Urinary bladder (tissue), 4 donors: ENCODE results near the gene STMN1. TPM values are rescaled to one million over a fixed set of nuclear protein-coding genes. Genes with fewer than 3 reads are reported as not detected.

Source experiments
- DNase-seq: peaks from one replicate; pipeline ENCODE4 v3.0.0-alpha.2; 2015; ENCODE audit errors: extremely low spot score
- H3K27ac ChIP-seq: one replicate; pipeline ENCODE4 v1.5.1; 2013; ENCODE audit warnings: low read depth, mild to moderate bottlenecking, moderate library complexity
- H3K36me3 ChIP-seq: one replicate; pipeline ENCODE4 v1.6.1; 2013; ENCODE audit warnings: mild to moderate bottlenecking, moderate library complexity; ENCODE audit not compliant: insufficient read depth
- H3K4me1 ChIP-seq: one replicate; pipeline ENCODE4 v1.6.1; 2013; ENCODE audit warnings: mild to moderate bottlenecking, moderate library complexity; ENCODE audit not compliant: insufficient read depth
- H3K4me3 ChIP-seq: one replicate; pipeline ENCODE4 v1.5.1; 2013; ENCODE audit warnings: low read depth, low read length
- WGBS: extraction: QIAGEN DNeasy Blood & Tissue Kit; methylation state at CpG from one replicate; pipeline ENCODE4 v1.1.7; 2013; 5-methylcytosine and 5-hydroxymethylcytosine counted together
- polyA plus RNA-seq: library from polyadenylated mRNA; stranded (reverse); fragments of 200-250 nt; gene quantifications from one replicate; pipeline ENCODE4 v1.2.3, GENCODE V29; 2013
- total RNA-seq: library from RNA; depleted of rRNA; stranded (reverse); fragments of >200 nt; gene quantifications from one replicate; pipeline ENCODE4 v1.2.3, GENCODE V29; 2014
- donor health status: healthy with polysubstance abuse.
- donor health status: healthy.

STMN1 gene
- total and polyA plus RNA-seq, 2 donors = 49.4 to 67.9 TPM

- peak; percentile 85 for DNase-seq
- H3K27ac ChIP-seq = no peak overlapping the region
- 10% methylated on average over 12 of the region's 12 CpGs for WGBS
- H3K36me3 ChIP-seq = no peaks in the 10 kb centered on the region
- H3K4me1 ChIP-seq = peaks cover 1% of the 10 kb centered on the region
- H3K4me3 ChIP-seq = no peak overlapping the region
Measured at GRCh38 chr1:25895365-25895990, 10.7 kb downstream of the STMN1 start.

- 26% methylated on average over 4 of the region's 4 CpGs for WGBS
- no peak for DNase-seq
- Histone ChIP-seq H3K27ac (peak overlapping the region; percentile 6), H3K4me1 (peaks cover 1% of the 10 kb centered on the region), H3K4me3 (no peak overlapping the region), H3K36me3 (no peaks in the 10 kb centered on the region)
Measured at GRCh38 chr1:25893116-25893515, 13.1 kb downstream of the STMN1 start.

- no peak overlapping the region for H3K4me3 ChIP-seq
- WGBS = 70% methylated on average over 5 of the region's 5 CpGs
- no peak for DNase-seq
- no peaks in the 10 kb centered on the region for H3K36me3 ChIP-seq
- H3K4me1 ChIP-seq = peaks cover 1% of the 10 kb centered on the region
- H3K27ac ChIP-seq = no peak overlapping the region
Measured at GRCh38 chr1:25891606-25892005, 14.6 kb downstream of the STMN1 start.

DNA sequence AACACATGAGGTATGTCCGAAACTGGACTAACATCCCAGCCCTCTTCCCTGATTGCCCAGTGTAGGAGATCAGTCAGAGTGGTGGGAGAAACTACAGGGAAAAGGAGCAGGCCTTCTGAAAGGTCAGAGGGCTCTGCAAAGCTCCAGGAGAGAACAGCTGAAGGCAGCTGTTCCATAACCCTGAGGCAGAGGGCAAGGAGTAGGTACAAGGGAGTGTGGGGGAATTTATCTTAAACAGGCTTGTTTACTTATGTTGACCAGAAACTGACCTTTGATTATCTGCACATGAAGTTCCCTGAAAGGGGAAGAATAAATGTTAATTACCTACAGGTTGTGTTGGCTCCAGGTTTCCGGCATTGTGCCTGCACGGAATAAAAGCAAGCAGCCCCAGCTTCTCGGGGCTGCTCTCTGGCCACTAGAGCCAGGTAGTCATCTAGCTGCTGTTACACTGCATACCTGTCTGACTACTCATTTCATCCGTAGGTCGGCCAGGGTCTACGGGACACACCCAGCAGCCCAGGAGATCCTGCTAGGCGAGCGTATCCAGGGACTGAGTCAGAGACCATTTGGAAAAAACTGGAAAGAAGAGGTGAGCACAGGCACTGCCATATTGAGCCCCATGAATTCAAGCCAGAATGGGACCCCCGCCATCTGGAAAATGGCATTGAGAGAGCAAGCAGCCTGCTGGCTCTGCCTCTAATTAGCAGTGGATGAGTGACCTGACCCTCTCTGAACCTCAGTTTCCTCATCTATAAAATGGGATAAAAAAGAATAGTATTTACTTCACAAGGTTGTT is 15.8 kb downstream of the STMN1 start:
- peak overlapping the region; percentile 16 for H3K27ac ChIP-seq
- 75% methylated on average over 10 of the region's 10 CpGs for WGBS

DNA sequence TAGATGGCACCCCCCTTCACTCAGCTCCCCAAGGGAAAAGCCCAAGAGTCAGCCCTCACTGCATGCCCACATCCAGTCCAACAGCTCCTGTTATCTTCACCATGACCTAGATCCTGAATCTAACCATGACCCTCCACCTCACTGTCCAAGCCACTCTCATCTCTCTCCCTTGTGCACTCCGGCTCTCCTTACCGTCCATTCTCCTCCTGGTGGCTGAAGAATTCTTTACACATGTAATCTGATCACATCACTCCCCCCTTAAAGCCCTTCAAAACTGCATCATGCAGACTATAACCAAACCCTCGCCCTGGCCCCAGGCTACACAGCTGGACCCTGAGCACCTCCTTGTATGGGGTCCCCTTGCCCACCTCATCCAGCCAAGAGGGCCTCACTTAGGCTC is 16.7 kb downstream of the STMN1 start:
- Histone ChIP-seq H3K36me3 (no peaks in the 10 kb centered on the region), H3K27ac (no peak overlapping the region), H3K4me1 (peaks cover 1% of the 10 kb centered on the region), H3K4me3 (no peak overlapping the region)
- DNase-seq = no peak
- 58% methylated on average over 3 of the region's 3 CpGs for WGBS

More for the DNA sequence above, 15.8 kb downstream of the STMN1 start:
- Histone ChIP-seq H3K4me1 (peaks cover 1% of the 10 kb centered on the region), H3K36me3 (no peaks in the 10 kb centered on the region), H3K4me3 (no peak overlapping the region)
- no peak for DNase-seq

DNA sequence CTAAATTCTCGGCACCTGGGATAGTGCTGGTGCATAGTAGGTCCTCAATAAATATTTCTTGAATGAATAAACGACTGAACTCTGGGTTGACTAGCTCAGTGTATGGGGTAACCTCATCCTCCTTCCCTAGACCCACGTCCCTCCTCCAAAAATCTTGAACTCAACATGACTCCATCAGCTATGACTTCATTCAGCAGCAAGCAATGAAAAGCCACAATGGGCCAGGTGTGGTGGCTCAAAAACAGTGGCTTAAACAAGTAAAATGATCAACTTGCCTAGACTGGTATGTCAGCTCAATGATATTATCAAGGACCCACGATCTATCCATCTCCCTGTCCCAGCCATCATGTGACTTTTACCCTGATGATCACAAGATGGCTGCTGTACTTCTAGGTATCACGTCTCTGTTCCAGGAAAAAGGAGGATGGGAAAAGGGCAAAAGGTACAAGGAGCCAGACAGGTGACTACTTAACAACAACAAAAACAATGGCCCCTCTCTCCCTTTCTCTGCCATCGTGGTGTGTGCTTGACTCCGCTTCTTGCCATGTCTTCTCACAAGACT is 17.7 kb downstream of the STMN1 start:
- Histone ChIP-seq H3K27ac (no peak overlapping the region), H3K4me1 (peaks cover 1% of the 10 kb centered on the region), H3K4me3 (no peak overlapping the region), H3K36me3 (no peaks in the 10 kb centered on the region)
- DNase-seq = no peak
- 90% methylated on average over 7 of the region's 7 CpGs for WGBS

- H3K36me3 ChIP-seq = no peaks in the 10 kb centered on the region
- H3K27ac ChIP-seq = no peak overlapping the region
- H3K4me3 ChIP-seq = no peak overlapping the region
- no peak for DNase-seq
- 75% methylated on average over 1 of the region's 1 CpG for WGBS
- no peaks in the 10 kb centered on the region for H3K4me1 ChIP-seq
Measured at GRCh38 chr1:25885602-25886001, 20.6 kb downstream of the STMN1 start.

DNA sequence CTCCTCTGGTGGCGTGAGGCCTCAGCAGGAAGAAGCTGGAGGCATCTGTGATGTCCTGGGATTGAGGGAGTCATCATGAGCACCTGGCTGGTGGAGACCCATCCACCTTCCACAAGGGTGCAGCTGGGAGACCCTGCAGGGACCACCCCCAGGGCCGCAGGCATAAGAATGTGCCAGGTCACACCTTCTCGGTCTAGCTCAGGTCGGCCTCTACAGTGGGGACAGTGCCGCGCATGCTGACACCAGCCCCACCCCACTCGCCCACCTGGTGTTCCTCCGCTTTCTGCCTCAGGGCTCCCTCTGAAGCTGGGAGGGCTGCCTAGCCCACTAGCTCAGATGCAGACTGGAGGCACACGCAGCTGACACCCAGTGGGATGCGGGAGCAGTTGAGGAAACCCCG is 25.0 kb downstream of the STMN1 start:
- WGBS = 92% methylated on average over 11 of the region's 11 CpGs
- no peak overlapping the region for H3K27ac ChIP-seq
- H3K4me1 ChIP-seq = no peaks in the 10 kb centered on the region
- H3K4me3 ChIP-seq = no peak overlapping the region
- no peaks in the 10 kb centered on the region for H3K36me3 ChIP-seq
- DNase-seq = no peak

GRCh38 chr1:25880518-25880917 is 25.7 kb downstream of the STMN1 start:
- WGBS = 92% methylated on average over 5 of the region's 5 CpGs
- no peak for DNase-seq
- Histone ChIP-seq H3K4me3 (no peak overlapping the region), H3K4me1 (no peaks in the 10 kb centered on the region), H3K36me3 (no peaks in the 10 kb centered on the region), H3K27ac (no peak overlapping the region)

- no peak for DNase-seq
- no peaks in the 10 kb centered on the region for H3K36me3 ChIP-seq
- 53% methylated on average over 2 of the region's 2 CpGs for WGBS
Measured at GRCh38 chr1:25879675-25880074, 26.5 kb downstream of the STMN1 start.

GRCh38 chr1:25878690-25879089 is 27.5 kb downstream of the STMN1 start:
- no peak overlapping the region for H3K4me3 ChIP-seq
- no peaks in the 10 kb centered on the region for H3K36me3 ChIP-seq
- H3K27ac ChIP-seq = no peak overlapping the region
- DNase-seq = no peak
- H3K4me1 ChIP-seq = no peaks in the 10 kb centered on the region
- WGBS = 90% methylated on average over 5 of the region's 5 CpGs

More at GRCh38 chr1:25879675-25880074, 26.5 kb downstream of the STMN1 start:
- Histone ChIP-seq H3K4me3 (no peak overlapping the region), H3K27ac (no peak overlapping the region), H3K4me1 (no peaks in the 10 kb centered on the region)

- 92% methylated on average over 2 of the region's 2 CpGs for WGBS
- Histone ChIP-seq H3K4me1 (no peaks in the 10 kb centered on the region), H3K4me3 (no peak overlapping the region), H3K36me3 (no peaks in the 10 kb centered on the region), H3K27ac (no peak overlapping the region)
- DNase-seq = no peak
Measured at GRCh38 chr1:25877155-25877554, 29.1 kb downstream of the STMN1 start.

DNA sequence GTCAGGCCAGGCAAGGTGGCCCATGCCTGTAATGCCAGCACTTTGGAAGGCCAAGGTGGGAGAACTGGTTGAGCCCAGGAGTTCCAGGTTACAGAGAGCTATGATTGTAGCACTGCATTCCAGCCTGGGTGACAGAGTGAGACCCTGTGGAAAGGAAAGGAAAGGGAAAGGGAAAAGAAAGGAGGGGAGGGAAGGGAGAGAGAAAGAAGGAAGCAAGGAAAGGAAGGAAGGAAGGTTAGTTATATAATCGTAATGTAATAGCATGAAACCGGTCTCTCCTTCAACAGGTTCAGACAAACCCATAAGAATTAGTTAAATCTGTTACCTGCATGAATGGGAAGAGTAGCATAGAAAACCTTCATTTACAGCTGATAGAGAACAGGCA is 29.5 kb downstream of the STMN1 start:
- 80% methylated on average over 2 of the region's 2 CpGs for WGBS
- DNase-seq = no peak
- H3K27ac ChIP-seq = no peak overlapping the region

More for the DNA sequence above, 29.5 kb downstream of the STMN1 start:
- Histone ChIP-seq H3K36me3 (no peaks in the 10 kb centered on the region), H3K4me3 (no peak overlapping the region), H3K4me1 (no peaks in the 10 kb centered on the region)
